ENCODE data around the gene ATAD3B.
"Not testable (repeated sequence)": the region's sequence is repeated elsewhere in the genome, so short reads cannot be mapped to it uniquely, and the experiment has no call there.

ATAD3B gene

GRCh38 chr1:1490633-1491230 is 19.2 kb downstream of the ATAD3B start:
- TF ChIP-seq CTCF (IDR thresholded peaks at IDR 0.05; ENCODE audit: low read depth, low read length, missing control alignments): no peak
- no peak for DNase-seq (ENCODE audit: extremely low read depth, low read depth)
- no peak overlapping the region for H3K4me3 ChIP-seq (replicated peaks; ENCODE audit: low read depth, low read length)

GRCh38 chr1:1491601-1492000 is 20.0 kb downstream of the ATAD3B start:
- no peak for DNase-seq (ENCODE audit: extremely low read depth, low read depth)
- no peak for TF ChIP-seq CTCF (IDR thresholded peaks at IDR 0.05; ENCODE audit: low read depth, low read length, missing control alignments)
- H3K4me3 ChIP-seq (replicated peaks; ENCODE audit: low read depth, low read length): no peak overlapping the region

GRCh38 chr1:1494311-1494710 is 22.7 kb downstream of the ATAD3B start:
- H3K4me3 ChIP-seq (replicated peaks; ENCODE audit: low read depth, low read length); DNase-seq (ENCODE audit: extremely low read depth, low read depth): not testable (repeated sequence)

GRCh38 chr1:1495461-1495975 is 24.0 kb downstream of the ATAD3B start:
- DNase-seq (ENCODE audit: extremely low read depth, low read depth); H3K4me3 ChIP-seq (replicated peaks; ENCODE audit: low read depth, low read length): not testable (repeated sequence)

DNA sequence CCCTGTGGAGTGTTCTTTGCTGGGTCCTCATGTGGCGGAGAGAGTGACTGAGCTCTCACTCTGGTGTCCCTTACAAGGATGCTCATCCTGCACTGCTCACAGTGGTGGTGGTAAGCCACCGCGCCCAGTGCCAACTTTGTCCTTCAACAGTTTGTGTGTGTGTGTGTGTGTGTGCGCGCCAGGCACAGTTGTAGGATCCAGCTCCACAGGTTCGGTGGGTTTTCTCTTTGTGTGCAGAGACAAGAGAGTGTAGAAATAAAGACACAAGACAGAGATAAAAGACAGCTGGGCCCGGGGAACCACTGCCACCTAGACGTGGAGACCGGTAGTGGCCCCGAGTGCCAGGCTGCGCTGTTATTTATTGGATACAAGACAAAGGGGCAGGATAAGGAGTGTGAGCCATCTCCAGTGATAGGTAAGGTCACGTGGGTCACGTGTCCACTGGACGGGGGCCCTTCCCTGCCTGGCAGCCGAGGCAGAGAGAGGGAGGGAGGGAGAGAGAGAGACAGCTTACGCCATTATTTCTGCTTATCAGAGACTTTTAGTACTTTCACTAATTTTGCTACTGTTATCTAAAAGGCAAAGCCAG is 33.3 kb downstream of the ATAD3B start:
- DNase-seq (ENCODE audit: extremely low read depth, low read depth); H3K4me3 ChIP-seq (replicated peaks; ENCODE audit: low read depth, low read length): not testable (repeated sequence)
- peak; percentile 47 for TF ChIP-seq CTCF (IDR thresholded peaks at IDR 0.05; ENCODE audit: low read depth, low read length, missing control alignments)

DNA sequence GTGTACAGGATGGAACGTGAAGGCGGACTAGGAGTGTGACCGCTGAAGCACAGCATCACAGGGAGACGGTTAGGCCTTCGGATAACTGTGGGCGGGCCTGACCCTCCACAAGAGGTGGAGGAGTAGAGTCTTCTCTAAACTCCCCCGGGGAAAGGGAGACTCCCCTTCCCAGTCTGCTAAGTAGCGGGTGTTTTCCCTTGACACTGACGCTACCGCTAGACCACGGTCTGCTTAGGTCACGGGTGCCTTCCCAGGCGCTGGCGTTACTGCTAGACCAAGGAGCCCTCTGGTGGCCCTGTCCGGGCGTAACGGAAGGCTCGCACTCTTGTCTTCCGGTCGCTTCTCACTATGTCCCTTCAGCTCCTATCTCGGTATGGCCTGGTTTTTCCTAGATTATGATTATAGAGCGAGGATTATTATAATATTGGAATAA is 33.8 kb downstream of the ATAD3B start:
- DNase-seq (ENCODE audit: extremely low read depth, low read depth); H3K4me3 ChIP-seq (replicated peaks; ENCODE audit: low read depth, low read length): not testable (repeated sequence)
- peak; percentile 12 for TF ChIP-seq CTCF (IDR thresholded peaks at IDR 0.05; ENCODE audit: low read depth, low read length, missing control alignments)

- not testable (repeated sequence) for H3K4me3 ChIP-seq (replicated peaks; ENCODE audit: low read depth, low read length); DNase-seq (ENCODE audit: extremely low read depth, low read depth)
Measured at GRCh38 chr1:1505801-1506200, 34.2 kb downstream of the ATAD3B start.

- no peak for TF ChIP-seq CTCF (IDR thresholded peaks at IDR 0.05; ENCODE audit: low read depth, low read length, missing control alignments)
- no peak overlapping the region for H3K4me3 ChIP-seq (replicated peaks; ENCODE audit: low read depth, low read length)
- no peak for DNase-seq (ENCODE audit: extremely low read depth, low read depth)
Measured at GRCh38 chr1:1507305-1507704, 35.7 kb downstream of the ATAD3B start.

DNA sequence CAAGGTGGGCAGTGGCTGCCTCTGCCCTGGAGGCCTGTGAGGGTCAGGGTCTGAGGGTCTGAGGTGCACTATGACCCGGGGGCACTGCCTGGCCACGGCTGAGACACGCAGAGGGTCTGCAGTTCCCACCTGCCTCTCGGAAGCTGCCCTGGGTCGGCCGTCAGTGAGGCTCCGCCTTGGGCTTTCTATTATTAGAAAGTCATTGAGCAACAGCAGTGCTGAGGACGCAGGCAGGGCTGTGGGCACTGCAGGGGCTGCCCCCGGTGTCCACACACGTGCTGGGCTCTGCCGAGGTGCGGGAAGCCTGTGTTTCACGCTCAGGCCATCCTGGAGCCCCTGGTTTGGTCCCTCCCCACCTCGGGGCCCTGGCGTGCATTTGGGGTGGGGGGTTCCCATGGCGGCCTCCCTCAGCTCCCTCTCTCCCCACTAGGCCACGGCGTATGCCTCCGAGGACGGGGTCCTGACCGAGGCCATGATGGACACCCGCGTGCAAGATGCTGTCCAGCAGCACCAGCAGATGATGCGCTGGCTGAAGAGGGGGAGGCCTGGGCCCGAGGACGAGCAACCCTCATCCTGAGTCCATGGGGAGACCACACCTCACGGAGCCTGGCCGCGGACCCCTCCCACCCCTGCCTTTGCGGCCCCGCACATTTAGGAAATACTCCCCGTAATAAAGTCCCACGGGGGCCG is 37.4 kb downstream of the ATAD3B start:
- DNase-seq (ENCODE audit: extremely low read depth, low read depth); H3K4me3 ChIP-seq (replicated peaks; ENCODE audit: low read depth, low read length): not testable (repeated sequence)

- not testable (repeated sequence) for H3K4me3 ChIP-seq (replicated peaks; ENCODE audit: low read depth, low read length); DNase-seq (ENCODE audit: extremely low read depth, low read depth)
Measured at GRCh38 chr1:1509465-1509850, 37.9 kb downstream of the ATAD3B start.
